ENCODE measurements around the gene KLF15. TPM values are rescaled to one million over a fixed set of nuclear protein-coding genes. Genes with fewer than 3 reads are reported as not detected.

KLF15 gene
- total and polyA plus RNA-seq, 9 of the 15 experiments (the other 6 are each of a cell fraction or from before 2014, with no cell fraction given): 0.08 to 4.8 (median 1.2) TPM

- TF ChIP-seq CBX8 (IDR thresholded peaks at IDR 0.05; ENCODE audit: borderline replicate concordance, extremely low read depth, low read depth, low read length, poor library complexity, severe bottlenecking): no peak
- TF ChIP-seq TGIF2 (CRISPR knock-in tag; IDR thresholded peaks at IDR 0.05): no peak
- TF ChIP-seq HMBOX1 (IDR thresholded peaks at IDR 0.05): no peak
Observed at GRCh38 chr3:126349611-126350501, 7.4 kb downstream of the KLF15 start (continued).

GRCh38 chr3:126349071-126349470 lies 8.1 kb downstream of the KLF15 start:
- ATAC-seq (no peak), FAIRE-seq (no peak), DNase-seq (ENCODE audit: extremely low read depth in 1 of 4, low spot score in 3 of 4) (no peak)
- Histone ChIP-seq H3K27me3 (ENCODE audit: control insufficient read depth in 2 of 2, insufficient read depth in 2 of 2, low read length in 2 of 2) (no peaks in the 10 kb centered on the region), H3K9me1 (ENCODE audit: control insufficient read depth, insufficient read depth, low read length) (no peaks in the 10 kb centered on the region), H4K20me1 (replicated peaks; ENCODE audit: control insufficient read depth, insufficient read depth, low read length) (no peaks in the 10 kb centered on the region), H2AFZ (ENCODE audit: low read depth, low read length) (no peak overlapping the region), H3K79me2 (ENCODE audit: control insufficient read depth, insufficient read depth, low read length) (no peaks in the 10 kb centered on the region), H3K4me2 (ENCODE audit: insufficient read depth, low read length) (no peak overlapping the region), H3K4me1 (replicated peaks in 1 of 2; ENCODE audit: control insufficient read depth in 2 of 2, insufficient read depth in 2 of 2, low read length in 2 of 2) (no peaks in the 10 kb centered on the region; a peak in 1 of 5 replicates), H3K4me3 (no peak overlapping the region), H3K9me3 (replicated peaks; ENCODE audit: control insufficient read depth, insufficient read depth, low read depth, low read length) (no peaks in the 10 kb centered on the region), H3K36me3 (ENCODE audit: control insufficient read depth, insufficient read depth, low read length) (no peaks in the 10 kb centered on the region), H3K27ac (ENCODE audit: extremely low read depth, low read depth, low read length) (no peak overlapping the region), H3K9ac (ENCODE audit: insufficient read depth in 1 of 2, low read depth in 2 of 2, low read length in 2 of 2) (no peak overlapping the region)
- in situ Hi-C loops (cut with MboI): no loop called here
- WGBS (ENCODE audit: insufficient coverage, low coverage, missing lambda C conversion rate): 33% methylated on average over 1 of the region's 6 CpGs
- BruUV-seq (replicated peaks): no TSS peak
- CTCF ChIA-PET (ENCODE audit: low intra/inter-chr PET ratio): no interaction called here
- POLR2A ChIA-PET: interaction anchor here (1.1 kb wide), 1 partner anchor 11 kb away, joined by 3 read pairs; no protein-coding TSS in a partner anchor
- intact Hi-C loops (cut with micrococcal nuclease): no loop called here
- TF ChIP-seq WHSC1 (IDR thresholded peaks at IDR 0.05; ENCODE audit: low read length) (no peak), ZNF655 (CRISPR knock-in tag; IDR thresholded peaks at IDR 0.05) (no peak), ZNF518B (CRISPR knock-in tag; IDR thresholded peaks at IDR 0.05) (no peak), ZBTB1 (CRISPR knock-in tag; IDR thresholded peaks at IDR 0.05; ENCODE audit: borderline replicate concordance, low read depth) (no peak), PCBP1 (IDR thresholded peaks at IDR 0.05; ENCODE audit: low read depth, low read length, poor library complexity, severe bottlenecking) (no peak), PYGO2 (tag; IDR thresholded peaks at IDR 0.05) (no peak), NCOR1 (IDR thresholded peaks at IDR 0.05) (no peak), ZFPM2 (CRISPR knock-in tag; IDR thresholded peaks at IDR 0.05) (no peak), ZNF274 (IDR thresholded peaks at IDR 0.05; ENCODE audit: borderline replicate concordance, low read depth, low read length) (no peak), USF2 (CRISPR knock-in tag; IDR thresholded peaks at IDR 0.05) (no peak)
